SK-N-SH treated with all-trans-retinoic acid at 6 μM for 48 hours (cell line): Measurements from ENCODE around the gene MED20.

Experiments used
- ATAC-seq: fragments of 200-7000 bp; cut with Tn5 transposase; 3 replicates; pipeline ENCODE4 v1.9.1; 2020; ENCODE audit warnings: mild to moderate bottlenecking, moderate library complexity
- ARNTL ChIP-seq: fragments of 450-650 bp; formaldehyde crosslinking; IDR thresholded peaks from 2 replicates; pipeline ENCODE4 v1.5.0; 2020; ENCODE audit warnings: low read depth, mild to moderate bottlenecking, moderate library complexity, borderline replicate concordance
- BACH2 ChIP-seq: fragments of 250-450 bp; sonication (Bioruptor Pico); IDR thresholded peaks from 2 replicates; pipeline ENCODE4 v1.9.0; 2021; ENCODE audit warnings: mild to moderate bottlenecking, borderline replicate concordance
- CREB5 ChIP-seq: fragments of 250-450 bp; sonication (Bioruptor Pico); IDR thresholded peaks from 2 replicates; pipeline ENCODE4 v1.5.1; 2020; ENCODE audit warnings: low read depth, mild to moderate bottlenecking, moderate library complexity
- CSDC2 ChIP-seq: fragments of 250-450 bp; sonication (Bioruptor Pico); IDR thresholded peaks from 2 replicates; pipeline ENCODE4 v1.5.0; 2020; ENCODE audit warnings: mild to moderate bottlenecking, moderate library complexity
- CSRNP3 ChIP-seq: fragments of 250-450 bp; sonication (Bioruptor Pico); IDR thresholded peaks from 2 replicates; pipeline ENCODE4 v1.5.1; 2021; ENCODE audit warnings: mild to moderate bottlenecking, moderate library complexity
- ESRRG ChIP-seq: fragments of 250-450 bp; sonication (Bioruptor Pico); IDR thresholded peaks from 2 replicates; pipeline ENCODE4 v1.6.1; 2021; ENCODE audit warnings: mild to moderate bottlenecking
- GLIS3 ChIP-seq: fragments of 250-450 bp; sonication (Bioruptor Pico); IDR thresholded peaks from 2 replicates; pipeline ENCODE4 v1.5.0; 2020; ENCODE audit warnings: mild to moderate bottlenecking, moderate library complexity
- ISL1 ChIP-seq: fragments of 250-450 bp; sonication (Bioruptor Pico); IDR thresholded peaks from 2 replicates; pipeline ENCODE4 v2.1.2; 2022; ENCODE audit warnings: mild to moderate bottlenecking, moderate library complexity
- OSR1 ChIP-seq: fragments of 250-450 bp; sonication (Bioruptor Pico); IDR thresholded peaks from 2 replicates; pipeline ENCODE4 v1.8.0; 2022; ENCODE audit warnings: moderate library complexity, mild to moderate bottlenecking, inconsistent platforms
- PATZ1 ChIP-seq: fragments of 250-450 bp; sonication (Bioruptor Pico); IDR thresholded peaks from 2 replicates; pipeline ENCODE4 v1.8.0; 2020; ENCODE audit warnings: mild to moderate bottlenecking, moderate library complexity, borderline replicate concordance
- PPARA ChIP-seq: fragments of 250-450 bp; sonication (Bioruptor Pico); IDR thresholded peaks from 2 replicates; pipeline ENCODE4 v1.5.0; 2020; ENCODE audit warnings: mild to moderate bottlenecking, borderline replicate concordance
- RARB ChIP-seq: fragments of 250-450 bp; sonication (Bioruptor Pico); IDR thresholded peaks from 2 replicates; pipeline ENCODE4 v1.8.0; 2021; ENCODE audit warnings: mild to moderate bottlenecking, moderate library complexity
- SNAI2 ChIP-seq: fragments of 250-450 bp; sonication (Bioruptor Pico); IDR thresholded peaks from 2 replicates; pipeline ENCODE4 v1.5.0; 2020; ENCODE audit warnings: mild to moderate bottlenecking, moderate library complexity
- TCF4 ChIP-seq: fragments of 250-450 bp; sonication (Bioruptor Pico); IDR thresholded peaks from 2 replicates; pipeline ENCODE4 v1.8.0; 2021; ENCODE audit warnings: mild to moderate bottlenecking, moderate library complexity, borderline replicate concordance
- TOX ChIP-seq: fragments of 250-450 bp; sonication (Bioruptor Pico); IDR thresholded peaks from 2 replicates; pipeline ENCODE4 v1.8.0; 2021; ENCODE audit warnings: mild to moderate bottlenecking, moderate library complexity, borderline replicate concordance
- TSHZ2 ChIP-seq: fragments of 250-450 bp; sonication (Bioruptor Pico); IDR thresholded peaks from 2 replicates; pipeline ENCODE4 v1.5.0; 2020; ENCODE audit warnings: mild to moderate bottlenecking, moderate library complexity
- ZC3H10 ChIP-seq: fragments of 250-450 bp; sonication (Bioruptor Pico); IDR thresholded peaks from 2 replicates; pipeline ENCODE4 v1.5.1; 2021; ENCODE audit warnings: mild to moderate bottlenecking, moderate library complexity
- ZFP3 ChIP-seq: fragments of 250-450 bp; sonication (Bioruptor Pico); IDR thresholded peaks from 2 replicates; pipeline ENCODE4 v1.5.0; 2020; ENCODE audit warnings: mild to moderate bottlenecking, moderate library complexity
- ZNF8 ChIP-seq: fragments of 450-650 bp; formaldehyde crosslinking; IDR thresholded peaks from 2 replicates; pipeline ENCODE4 v1.5.0; 2020; ENCODE audit warnings: mild to moderate bottlenecking, moderate library complexity

The MED20 gene

GRCh38 chr6:41878961-41879405 lies 42.0 kb downstream of the MED20 start (continued):
- no peak for TF ChIP-seq CSRNP3 (CRISPR knock-in tag)
- no peak for TF ChIP-seq TSHZ2
- no peak for TF ChIP-seq SNAI2 (CRISPR knock-in tag)
- TF ChIP-seq ZC3H10 (CRISPR knock-in tag): no peak

- peak; percentile 70 for ATAC-seq
- TF ChIP-seq ISL1 (CRISPR knock-in tag) (peak; percentile 49; the same call in 1 of the 2 replicates), PPARA (CRISPR knock-in tag) (no peak)
These were observed 42.7 kb downstream of the MED20 start for GRCh38 chr6:41878246-41878645.

- TF ChIP-seq CREB5 (no peak), TOX (CRISPR knock-in tag) (no peak), ISL1 (CRISPR knock-in tag) (no peak)
- no peak for ATAC-seq
These were observed 43.8 kb downstream of the MED20 start for GRCh38 chr6:41877051-41877680.

- TF ChIP-seq ARNTL (no peak), TCF4 (CRISPR knock-in tag) (no peak), PATZ1 (CRISPR knock-in tag) (no peak), CSRNP3 (CRISPR knock-in tag) (no peak), PPARA (CRISPR knock-in tag) (no peak), ISL1 (CRISPR knock-in tag) (no peak), OSR1 (CRISPR knock-in tag) (no peak), ZFP3 (CRISPR knock-in tag) (no peak), CSDC2 (CRISPR knock-in tag) (no peak), ESRRG (CRISPR knock-in tag) (no peak), RARB (CRISPR knock-in tag) (no peak), BACH2 (CRISPR knock-in tag) (no peak), ZNF8 (CRISPR knock-in tag) (no peak), GLIS3 (no peak), SNAI2 (CRISPR knock-in tag) (no peak), ZC3H10 (CRISPR knock-in tag) (no peak), TOX (CRISPR knock-in tag) (no peak)
- TF ChIP-seq, all 23 proteins: peak for 0
- no peak for ATAC-seq
These were observed 46.2 kb downstream of the MED20 start for GRCh38 chr6:41874741-41875140.
